Amniotic stem cell (primary cell): Measurements from ENCODE around the gene CNTNAP2.

Source experiments
- DNase-seq: peaks from one replicate; lab custom pipeline; 2025; lab: John Stamatoyannopoulos, UW

Gene CNTNAP2

GRCh38 chr7:146606628-146607027, 490.0 kb downstream of the CNTNAP2 start:
- DNase-seq = no peak

- DNase-seq = no peak
These were observed 503.0 kb downstream of the CNTNAP2 start for GRCh38 chr7:146619641-146620040.

- no peak for DNase-seq
These were observed 510.3 kb downstream of the CNTNAP2 start for GRCh38 chr7:146626912-146627311.

GRCh38 chr7:146635205-146636032, 518.8 kb downstream of the CNTNAP2 start:
- no peak for DNase-seq

GRCh38 chr7:146636033-146636356, 519.4 kb downstream of the CNTNAP2 start:
- DNase-seq = no peak

GRCh38 chr7:146636581-146636980, 520.0 kb downstream of the CNTNAP2 start:
- no peak for DNase-seq

- DNase-seq = no peak
These were observed 522.7 kb downstream of the CNTNAP2 start for GRCh38 chr7:146639291-146639690.

GRCh38 chr7:146641491-146641890, 524.9 kb downstream of the CNTNAP2 start:
- no peak for DNase-seq

- DNase-seq = no peak
These were observed 528.9 kb downstream of the CNTNAP2 start for GRCh38 chr7:146645383-146645976.

- DNase-seq = no peak
These were observed 530.8 kb downstream of the CNTNAP2 start for GRCh38 chr7:146647445-146647844.

- DNase-seq = no peak
These were observed 535.6 kb downstream of the CNTNAP2 start for GRCh38 chr7:146652176-146652575.

- DNase-seq = no peak
These were observed 537.4 kb downstream of the CNTNAP2 start for GRCh38 chr7:146654048-146654447.

- DNase-seq = no peak
These were observed 539.6 kb downstream of the CNTNAP2 start for GRCh38 chr7:146655928-146656797.

- no peak for DNase-seq
These were observed 540.4 kb downstream of the CNTNAP2 start for GRCh38 chr7:146656988-146657387.

- DNase-seq = no peak
These were observed 542.0 kb downstream of the CNTNAP2 start for GRCh38 chr7:146658604-146659003.

- DNase-seq = no peak
These were observed 543.1 kb downstream of the CNTNAP2 start for GRCh38 chr7:146659732-146660131.

- no peak for DNase-seq
These were observed 544.2 kb downstream of the CNTNAP2 start for GRCh38 chr7:146660839-146661238.

GRCh38 chr7:146661435-146661834, 544.8 kb downstream of the CNTNAP2 start:
- no peak for DNase-seq

GRCh38 chr7:146661929-146662328, 545.3 kb downstream of the CNTNAP2 start:
- DNase-seq = no peak

- DNase-seq = no peak
These were observed 548.4 kb downstream of the CNTNAP2 start for GRCh38 chr7:146665023-146665422.

- DNase-seq = no peak
These were observed 553.9 kb downstream of the CNTNAP2 start for GRCh38 chr7:146670532-146670931.

GRCh38 chr7:146681487-146681886, 564.9 kb downstream of the CNTNAP2 start:
- DNase-seq = no peak

- peak; percentile 17 for DNase-seq
These were observed 566.8 kb downstream of the CNTNAP2 start for GRCh38 chr7:146683439-146683838.
